ENCODE data around the gene FAM153A.
"Not testable (repeated sequence)": the region's sequence is repeated elsewhere in the genome, so short reads cannot be mapped to it uniquely, and the experiment has no call there.

DNA sequence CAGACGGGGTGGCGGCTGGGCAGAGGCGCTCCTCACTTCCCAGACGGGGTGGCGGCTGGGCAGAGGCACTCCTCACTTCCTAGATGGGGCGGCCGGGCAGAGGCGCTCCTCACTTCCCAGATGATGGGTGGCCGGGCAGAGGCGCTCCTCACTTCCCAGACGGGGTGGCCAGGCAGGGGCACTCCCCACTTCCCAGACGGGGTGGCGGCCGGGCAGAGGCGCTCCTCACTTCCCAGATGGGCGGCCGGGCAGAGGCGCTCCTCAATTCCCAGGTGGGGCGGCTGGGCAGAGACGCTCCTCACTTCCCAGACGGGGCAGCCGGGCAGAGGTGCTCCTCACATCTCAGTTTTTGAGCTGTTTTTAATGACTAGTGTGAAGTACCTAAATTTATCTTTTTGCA lies 86.6 kb downstream of the FAM153A start:
- not testable (repeated sequence) for TF ChIP-seq POLR2A, POLR2AphosphoS5 (IDR thresholded peaks at IDR 0.05)
- TF ChIP-seq, protein P1, sequence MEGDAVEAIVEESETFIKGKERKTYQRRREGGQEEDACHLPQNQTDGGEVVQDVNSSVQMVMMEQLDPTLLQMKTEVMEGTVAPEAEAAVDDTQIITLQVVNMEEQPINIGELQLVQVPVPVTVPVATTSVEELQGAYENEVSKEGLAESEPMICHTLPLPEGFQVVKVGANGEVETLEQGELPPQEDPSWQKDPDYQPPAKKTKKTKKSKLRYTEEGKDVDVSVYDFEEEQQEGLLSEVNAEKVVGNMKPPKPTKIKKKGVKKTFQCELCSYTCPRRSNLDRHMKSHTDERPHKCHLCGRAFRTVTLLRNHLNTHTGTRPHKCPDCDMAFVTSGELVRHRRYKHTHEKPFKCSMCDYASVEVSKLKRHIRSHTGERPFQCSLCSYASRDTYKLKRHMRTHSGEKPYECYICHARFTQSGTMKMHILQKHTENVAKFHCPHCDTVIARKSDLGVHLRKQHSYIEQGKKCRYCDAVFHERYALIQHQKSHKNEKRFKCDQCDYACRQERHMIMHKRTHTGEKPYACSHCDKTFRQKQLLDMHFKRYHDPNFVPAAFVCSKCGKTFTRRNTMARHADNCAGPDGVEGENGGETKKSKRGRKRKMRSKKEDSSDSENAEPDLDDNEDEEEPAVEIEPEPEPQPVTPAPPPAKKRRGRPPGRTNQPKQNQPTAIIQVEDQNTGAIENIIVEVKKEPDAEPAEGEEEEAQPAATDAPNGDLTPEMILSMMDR (IDR thresholded peaks at IDR 0.05), result not testable (repeated sequence)
